ENCODE data around the gene FCHSD2.

DNA sequence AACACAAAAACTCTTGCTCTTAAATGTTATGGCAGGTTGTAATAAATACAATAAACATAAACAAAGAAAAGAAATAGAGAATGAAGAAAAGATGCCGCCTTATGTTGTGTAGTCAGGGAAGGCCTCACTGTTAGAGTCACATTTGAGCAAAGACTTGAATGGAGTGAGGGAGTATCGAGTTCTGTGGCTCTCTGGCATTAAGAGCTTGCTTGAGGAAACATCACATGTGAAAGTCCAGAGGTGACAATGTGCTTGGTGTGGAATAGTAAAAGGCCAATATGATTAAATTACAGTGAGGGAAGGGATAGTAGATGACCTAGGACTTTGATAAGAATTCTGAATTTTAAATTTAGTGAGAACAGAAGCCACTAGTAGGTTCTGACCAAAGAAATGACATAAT, 188.5 kb downstream of the FCHSD2 start:
- TF ChIP-seq, protein P1, sequence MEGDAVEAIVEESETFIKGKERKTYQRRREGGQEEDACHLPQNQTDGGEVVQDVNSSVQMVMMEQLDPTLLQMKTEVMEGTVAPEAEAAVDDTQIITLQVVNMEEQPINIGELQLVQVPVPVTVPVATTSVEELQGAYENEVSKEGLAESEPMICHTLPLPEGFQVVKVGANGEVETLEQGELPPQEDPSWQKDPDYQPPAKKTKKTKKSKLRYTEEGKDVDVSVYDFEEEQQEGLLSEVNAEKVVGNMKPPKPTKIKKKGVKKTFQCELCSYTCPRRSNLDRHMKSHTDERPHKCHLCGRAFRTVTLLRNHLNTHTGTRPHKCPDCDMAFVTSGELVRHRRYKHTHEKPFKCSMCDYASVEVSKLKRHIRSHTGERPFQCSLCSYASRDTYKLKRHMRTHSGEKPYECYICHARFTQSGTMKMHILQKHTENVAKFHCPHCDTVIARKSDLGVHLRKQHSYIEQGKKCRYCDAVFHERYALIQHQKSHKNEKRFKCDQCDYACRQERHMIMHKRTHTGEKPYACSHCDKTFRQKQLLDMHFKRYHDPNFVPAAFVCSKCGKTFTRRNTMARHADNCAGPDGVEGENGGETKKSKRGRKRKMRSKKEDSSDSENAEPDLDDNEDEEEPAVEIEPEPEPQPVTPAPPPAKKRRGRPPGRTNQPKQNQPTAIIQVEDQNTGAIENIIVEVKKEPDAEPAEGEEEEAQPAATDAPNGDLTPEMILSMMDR (IDR thresholded peaks at IDR 0.05): no peak
- no peak for TF ChIP-seq POLR2A (IDR thresholded peaks at IDR 0.05)

Measured in lower leg skin (tissue), 3 donors.